Neuron (in vitro differentiated cells): ENCODE results near the gene CSNK1E.

ENCODE experiments used
- H2AFZ ChIP-seq: one replicate; pipeline ENCODE4 v1.6.1; 2013; ENCODE audit warnings: low read depth, mild to moderate bottlenecking, inconsistent platforms, low read length, moderate library complexity
- H3K27me3 ChIP-seq: one replicate; pipeline ENCODE4 v1.6.1; 2013; ENCODE audit warnings: low read length; ENCODE audit not compliant: insufficient read depth
- H3K36me3 ChIP-seq: one replicate; pipeline ENCODE4 v1.6.1; 2013; ENCODE audit warnings: low read length; ENCODE audit not compliant: insufficient read depth
- H3K4me1 ChIP-seq: one replicate; pipeline ENCODE4 v1.6.1; 2013; ENCODE audit warnings: low read length; ENCODE audit not compliant: insufficient read depth
- H3K4me3 ChIP-seq: 2 replicates; pipeline ENCODE4 v1.5.1; 2013; ENCODE audit warnings: mild to moderate bottlenecking, low read length, moderate library complexity
- H3K9me3 ChIP-seq: one replicate; pipeline ENCODE4 v1.6.1; 2013; ENCODE audit warnings: low read length

Gene CSNK1E

DNA sequence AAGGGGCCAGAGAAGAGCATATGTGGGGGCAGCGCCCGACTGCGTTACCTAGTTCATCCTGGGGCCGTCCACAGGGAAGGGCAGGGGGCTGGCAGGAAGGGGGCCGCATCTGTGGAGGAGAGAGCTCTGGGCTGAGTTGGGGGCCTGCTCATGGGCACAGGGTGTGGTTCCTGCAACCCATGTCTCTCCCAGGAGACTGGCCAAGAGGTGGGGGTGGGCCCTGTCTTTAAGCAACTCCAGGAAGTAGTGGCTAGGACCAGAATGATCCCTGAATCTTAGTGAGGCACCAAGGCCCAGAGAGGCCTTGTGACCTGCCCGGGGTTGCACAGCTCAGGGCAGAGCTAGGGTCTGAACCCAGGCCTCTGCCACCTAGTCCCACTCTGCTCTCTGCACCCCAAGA lies 21.9 kb downstream of the CSNK1E start:
- H3K27me3 ChIP-seq, result no peaks in the 10 kb centered on the region
- H3K36me3 ChIP-seq, result peaks cover 88% of the 10 kb centered on the region
- H3K4me3 ChIP-seq, result no peak overlapping the region
- H3K4me1 ChIP-seq, result no peaks in the 10 kb centered on the region
- H3K9me3 ChIP-seq, result no peaks in the 10 kb centered on the region
- no peak overlapping the region for H2AFZ ChIP-seq

DNA sequence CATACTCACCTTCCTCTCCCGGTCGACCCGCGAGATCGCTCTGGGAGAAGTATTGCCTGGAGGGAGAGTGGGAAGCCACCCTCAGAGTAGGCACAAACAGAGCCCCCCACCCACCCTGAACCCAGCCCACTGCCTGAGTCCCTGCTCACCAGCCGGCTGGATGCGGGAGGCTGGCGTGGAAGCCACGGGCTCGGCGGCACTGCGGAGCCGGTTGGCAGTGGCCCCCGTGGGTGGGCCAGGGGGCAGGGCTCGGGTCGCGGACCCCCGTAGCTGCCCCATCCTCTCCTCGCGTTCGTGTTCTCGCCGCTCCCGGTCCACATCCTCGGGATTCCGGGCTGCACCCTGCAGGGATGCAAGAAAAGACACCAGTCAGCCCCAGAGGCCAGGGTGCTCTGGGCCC lies 23.0 kb downstream of the CSNK1E start:
- Histone ChIP-seq H3K4me3 (no peak overlapping the region), H3K9me3 (no peaks in the 10 kb centered on the region), H3K4me1 (no peaks in the 10 kb centered on the region), H3K36me3 (peaks cover 88% of the 10 kb centered on the region), H3K27me3 (no peaks in the 10 kb centered on the region), H2AFZ (no peak overlapping the region)

DNA sequence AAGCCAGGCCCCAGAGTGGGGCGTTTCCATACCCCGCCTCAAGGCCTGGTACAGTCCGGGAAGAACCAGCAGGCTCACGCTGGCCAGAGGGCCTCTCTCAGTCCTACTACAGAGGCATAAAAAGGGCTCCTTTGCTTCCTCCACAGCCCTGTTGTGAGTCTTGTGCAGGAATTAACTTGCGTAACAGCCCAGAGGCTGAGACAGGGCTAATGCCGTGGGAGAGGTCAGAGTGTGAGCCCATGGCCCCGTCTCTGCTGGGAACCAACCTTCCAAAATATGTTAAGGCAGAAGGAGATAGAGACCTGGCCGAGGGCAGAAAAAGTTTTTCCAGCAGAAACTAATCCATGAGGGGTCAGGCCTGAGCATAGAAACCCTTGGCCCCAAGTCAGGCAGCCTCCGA lies 24.5 kb downstream of the CSNK1E start:
- Histone ChIP-seq H2AFZ (no peak overlapping the region), H3K9me3 (no peaks in the 10 kb centered on the region), H3K36me3 (peaks cover 80% of the 10 kb centered on the region), H3K4me3 (no peak overlapping the region), H3K4me1 (no peaks in the 10 kb centered on the region), H3K27me3 (no peaks in the 10 kb centered on the region)

DNA sequence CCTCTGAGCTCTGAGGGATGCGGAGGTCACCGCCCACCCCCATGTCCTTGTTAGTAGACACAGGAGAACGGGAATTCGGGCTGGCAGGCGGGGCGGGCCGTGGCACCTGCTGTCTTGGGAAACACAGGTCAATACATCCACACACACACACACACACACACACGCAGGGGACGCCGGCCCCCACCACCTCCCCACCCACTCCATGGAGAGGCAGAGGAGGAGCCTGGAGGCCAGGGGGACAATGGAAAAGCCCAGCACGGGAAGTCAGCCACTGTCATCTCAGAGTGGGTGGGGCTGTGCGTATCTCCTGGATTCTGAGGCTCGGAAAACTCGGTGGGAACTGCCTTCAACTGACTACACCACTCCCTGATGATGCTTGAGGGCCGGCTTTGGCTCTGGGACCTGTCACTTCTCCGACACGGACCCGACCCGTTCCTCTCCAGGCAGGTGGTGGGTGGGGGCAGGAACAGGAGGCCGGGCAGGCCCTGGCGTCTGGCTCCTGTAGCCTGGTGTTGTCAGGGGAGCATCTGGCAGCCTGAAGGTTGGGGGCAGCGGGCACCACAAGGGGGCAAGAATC lies 25.9 kb downstream of the CSNK1E start:
- Histone ChIP-seq H2AFZ (no peak overlapping the region), H3K36me3 (peaks cover 66% of the 10 kb centered on the region), H3K27me3 (no peaks in the 10 kb centered on the region), H3K9me3 (no peaks in the 10 kb centered on the region), H3K4me1 (no peaks in the 10 kb centered on the region), H3K4me3 (no peak overlapping the region)

DNA sequence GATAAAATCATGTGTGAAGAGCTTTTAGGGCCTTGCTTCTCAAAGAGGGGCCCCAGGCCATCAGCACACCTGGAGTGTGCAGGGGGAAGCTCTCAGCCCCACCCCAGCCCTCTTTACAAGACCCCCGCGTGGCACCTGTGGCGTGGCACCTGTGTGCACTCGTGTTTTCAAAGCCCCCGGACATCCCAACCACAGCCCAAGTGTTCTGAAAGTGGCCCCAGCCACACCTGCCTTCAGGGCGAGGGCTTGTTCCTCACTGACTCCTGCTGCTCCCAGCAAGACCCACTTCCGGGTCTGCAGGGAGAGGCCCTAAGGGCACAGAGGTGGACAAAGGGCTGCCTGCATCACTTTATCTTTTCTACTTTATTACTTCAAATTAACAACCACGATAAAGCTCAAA lies 26.9 kb downstream of the CSNK1E start:
- Histone ChIP-seq H3K27me3 (no peaks in the 10 kb centered on the region), H3K4me3 (no peak overlapping the region), H3K9me3 (no peaks in the 10 kb centered on the region), H3K36me3 (peaks cover 57% of the 10 kb centered on the region), H2AFZ (no peak overlapping the region), H3K4me1 (no peaks in the 10 kb centered on the region)

DNA sequence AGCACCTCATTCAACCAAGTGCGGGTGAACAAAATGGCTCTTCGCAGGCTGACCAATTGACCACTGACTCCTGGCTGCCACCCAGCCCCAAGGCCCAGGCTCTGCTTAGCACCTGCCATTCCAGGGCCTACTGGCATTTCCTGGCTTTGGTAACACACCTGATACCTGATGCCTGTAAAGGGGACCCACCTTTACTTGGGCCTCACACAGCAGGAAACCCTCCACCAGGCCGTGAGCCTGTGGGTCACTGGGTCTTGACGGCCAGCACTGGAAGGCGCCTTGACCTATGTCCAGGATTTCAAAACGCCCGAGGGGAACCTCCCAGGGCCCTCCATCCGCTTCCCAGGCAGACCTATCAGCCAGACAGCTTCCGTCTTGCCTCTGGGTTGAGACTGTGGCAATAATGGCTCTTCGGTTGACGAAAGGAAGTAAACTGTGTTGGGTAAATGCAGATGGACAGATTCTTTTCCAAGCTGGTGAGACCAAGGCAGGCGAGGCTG lies 27.6 kb downstream of the CSNK1E start:
- Histone ChIP-seq H3K9me3 (no peaks in the 10 kb centered on the region), H3K4me1 (no peaks in the 10 kb centered on the region), H3K27me3 (no peaks in the 10 kb centered on the region), H3K4me3 (no peak overlapping the region), H3K36me3 (peaks cover 54% of the 10 kb centered on the region), H2AFZ (no peak overlapping the region)

DNA sequence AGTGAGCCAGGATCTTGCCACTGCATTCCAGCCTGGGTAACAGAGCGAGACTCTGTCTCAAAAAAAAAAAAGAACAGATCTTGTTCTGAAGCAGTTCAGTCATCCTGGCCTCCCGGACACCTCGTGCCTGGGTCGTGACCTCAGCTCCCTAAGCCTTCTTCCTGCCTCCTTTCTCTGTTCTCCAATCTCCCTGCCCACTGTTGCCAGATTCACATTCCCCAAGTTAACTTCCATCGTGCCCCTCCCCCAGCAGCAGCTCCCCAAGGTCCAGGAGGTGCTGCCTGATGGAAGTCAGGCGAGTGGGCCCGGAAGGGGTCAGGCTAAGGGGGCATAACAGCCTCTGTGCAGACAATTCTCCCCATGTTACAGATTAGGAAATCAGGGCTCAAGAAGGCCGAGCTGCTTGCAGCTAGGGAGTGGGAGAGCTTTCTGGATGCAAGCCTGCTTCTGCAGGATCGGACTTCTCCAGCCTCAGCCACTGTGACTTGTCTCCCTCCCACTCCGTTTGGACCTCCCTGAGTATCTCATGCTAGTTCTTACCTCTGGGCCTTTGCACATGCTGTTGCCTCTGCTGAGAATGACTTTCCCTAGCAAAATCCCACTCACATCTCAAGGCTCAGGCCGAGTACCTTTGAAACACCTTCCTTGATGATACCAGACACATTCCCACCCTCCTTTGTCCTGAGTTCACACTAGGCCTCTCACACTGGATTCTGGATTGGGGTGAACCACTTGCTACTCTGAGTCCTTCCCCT lies 30.1 kb downstream of the CSNK1E start:
- no peak overlapping the region for H3K4me3 ChIP-seq
- H3K4me1 ChIP-seq, result no peaks in the 10 kb centered on the region
- H3K27me3 ChIP-seq, result no peaks in the 10 kb centered on the region
- no peak overlapping the region for H2AFZ ChIP-seq
- H3K9me3 ChIP-seq, result no peaks in the 10 kb centered on the region
- peaks cover 31% of the 10 kb centered on the region for H3K36me3 ChIP-seq

DNA sequence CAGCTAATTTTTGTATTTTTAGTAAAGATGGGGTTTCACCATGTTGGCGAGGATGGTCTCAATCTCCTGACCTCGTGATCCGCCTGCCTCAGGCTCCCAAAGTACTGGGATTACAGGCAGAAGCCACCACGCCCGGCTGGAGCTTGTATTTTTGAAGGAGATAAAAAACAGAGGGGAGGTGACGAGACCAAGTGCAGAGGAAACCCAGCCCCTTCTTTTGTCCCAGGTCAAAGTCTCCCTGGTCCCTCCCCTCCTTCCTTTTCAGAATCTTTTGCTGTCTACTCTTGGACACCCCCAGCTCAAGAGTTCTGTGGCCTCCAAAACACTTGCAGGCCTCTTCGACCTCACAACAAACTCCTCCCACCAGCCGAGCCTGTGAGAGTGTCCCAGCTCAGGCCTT lies 32.2 kb downstream of the CSNK1E start:
- H3K4me3 ChIP-seq, result no peak overlapping the region
- peaks cover 16% of the 10 kb centered on the region for H3K36me3 ChIP-seq
- no peak overlapping the region for H2AFZ ChIP-seq
- no peaks in the 10 kb centered on the region for H3K9me3 ChIP-seq
- H3K27me3 ChIP-seq, result no peaks in the 10 kb centered on the region
- H3K4me1 ChIP-seq, result no peaks in the 10 kb centered on the region

DNA sequence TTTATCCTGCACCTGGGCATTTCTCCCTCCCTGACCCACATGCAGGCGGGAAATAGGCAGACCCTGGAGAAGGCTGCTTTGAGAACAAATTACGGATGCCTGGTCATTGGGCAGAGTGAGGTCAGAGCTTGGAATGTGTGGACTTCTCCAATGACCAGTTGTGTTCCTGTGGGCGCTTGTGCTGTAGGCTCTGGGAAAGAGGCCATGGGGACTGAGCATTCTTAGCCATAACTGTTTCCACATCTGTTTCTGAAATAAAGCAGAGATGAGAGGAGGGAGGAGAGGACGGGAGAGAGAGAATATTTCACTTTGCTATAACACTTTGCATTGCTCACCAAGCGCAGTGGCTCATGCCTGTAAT lies 33.2 kb downstream of the CSNK1E start:
- no peak overlapping the region for H2AFZ ChIP-seq
- peaks cover 6% of the 10 kb centered on the region for H3K36me3 ChIP-seq
- no peaks in the 10 kb centered on the region for H3K9me3 ChIP-seq
- H3K4me3 ChIP-seq, result no peak overlapping the region
- no peaks in the 10 kb centered on the region for H3K27me3 ChIP-seq
- H3K4me1 ChIP-seq, result no peaks in the 10 kb centered on the region

DNA sequence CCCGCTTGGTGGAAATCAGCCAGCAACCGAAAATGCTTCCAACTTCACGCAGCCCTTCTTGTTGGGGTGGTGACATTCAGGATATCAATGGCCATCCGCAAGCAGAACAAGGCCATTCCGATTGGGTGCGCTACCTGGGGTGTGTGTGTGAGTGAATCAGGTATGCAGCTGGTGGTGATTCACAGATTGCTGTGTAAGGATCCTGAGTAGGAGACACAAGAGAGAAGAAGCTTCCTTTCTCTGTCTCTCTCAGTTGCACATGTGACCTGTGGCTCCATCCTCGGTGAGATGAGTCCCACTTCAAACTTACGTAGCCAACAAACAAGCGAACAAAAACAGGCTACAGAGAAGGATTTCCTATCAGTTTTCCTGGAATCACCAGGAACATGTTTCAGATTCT lies 34.8 kb downstream of the CSNK1E start:
- Histone ChIP-seq H3K36me3 (no peaks in the 10 kb centered on the region), H3K9me3 (no peaks in the 10 kb centered on the region), H2AFZ (no peak overlapping the region), H3K4me1 (no peaks in the 10 kb centered on the region), H3K4me3 (no peak overlapping the region), H3K27me3 (no peaks in the 10 kb centered on the region)

DNA sequence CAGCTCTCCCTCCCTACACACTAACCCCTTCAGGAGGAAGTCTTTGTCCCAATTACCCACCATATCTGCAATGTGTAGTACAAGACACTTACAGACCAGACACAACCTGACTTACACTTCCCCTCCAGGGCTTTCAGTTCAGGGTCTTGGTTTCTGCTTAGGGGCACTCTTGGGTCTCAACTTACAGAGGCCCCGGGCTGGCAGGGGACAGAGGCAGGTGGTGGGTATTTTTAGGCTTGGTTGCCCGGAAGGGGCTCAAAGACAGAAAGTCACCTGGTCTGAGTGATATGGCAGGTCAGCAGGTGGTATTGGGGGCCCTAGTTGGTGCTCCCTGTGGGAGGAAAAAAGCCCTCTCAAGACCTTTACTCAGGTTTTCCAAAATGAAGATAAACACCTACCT lies 41.1 kb downstream of the CSNK1E start:
- no peak overlapping the region for H3K4me3 ChIP-seq
- H2AFZ ChIP-seq, result no peak overlapping the region
- no peaks in the 10 kb centered on the region for H3K27me3 ChIP-seq
- no peaks in the 10 kb centered on the region for H3K36me3 ChIP-seq
- no peaks in the 10 kb centered on the region for H3K9me3 ChIP-seq
- peaks cover 19% of the 10 kb centered on the region for H3K4me1 ChIP-seq

DNA sequence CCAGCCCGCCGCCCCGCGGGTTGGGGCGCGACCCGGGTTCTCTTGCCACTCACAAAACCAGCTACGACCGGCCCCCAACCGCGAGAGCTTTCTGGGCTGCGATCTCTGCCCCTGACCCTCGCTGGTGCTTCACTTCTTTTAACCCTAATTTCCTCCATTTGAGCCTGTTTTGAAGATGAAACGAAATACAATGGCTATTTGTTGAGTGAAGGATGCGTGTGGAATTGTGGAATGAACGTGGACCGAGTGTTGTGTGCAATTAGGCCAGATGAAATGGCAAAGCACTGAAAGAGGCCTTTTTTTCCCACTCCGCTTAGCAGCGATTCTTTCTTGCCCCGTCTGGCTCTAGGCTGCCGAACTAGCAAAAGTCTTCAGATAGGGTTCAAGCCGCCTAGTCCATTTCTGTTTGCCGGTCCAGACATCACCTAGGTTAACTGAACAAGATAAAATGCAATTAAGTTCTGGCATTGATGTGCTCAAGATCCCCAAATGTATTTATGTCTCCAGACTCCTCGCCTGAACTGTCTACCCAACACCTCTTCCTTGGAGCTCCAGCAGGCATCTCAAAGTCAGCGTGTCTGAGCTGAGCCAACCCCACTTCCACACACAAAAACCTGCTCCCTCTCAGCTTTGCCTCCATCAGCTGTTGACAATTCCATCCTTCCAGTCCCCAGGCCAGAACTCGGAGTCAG lies 44.0 kb downstream of the CSNK1E start:
- Histone ChIP-seq H2AFZ (peak overlapping the region; percentile 99), H3K4me3 (peak overlapping the region; percentile 91), H3K9me3 (no peaks in the 10 kb centered on the region), H3K36me3 (no peaks in the 10 kb centered on the region), H3K27me3 (no peaks in the 10 kb centered on the region), H3K4me1 (peaks cover 19% of the 10 kb centered on the region)

DNA sequence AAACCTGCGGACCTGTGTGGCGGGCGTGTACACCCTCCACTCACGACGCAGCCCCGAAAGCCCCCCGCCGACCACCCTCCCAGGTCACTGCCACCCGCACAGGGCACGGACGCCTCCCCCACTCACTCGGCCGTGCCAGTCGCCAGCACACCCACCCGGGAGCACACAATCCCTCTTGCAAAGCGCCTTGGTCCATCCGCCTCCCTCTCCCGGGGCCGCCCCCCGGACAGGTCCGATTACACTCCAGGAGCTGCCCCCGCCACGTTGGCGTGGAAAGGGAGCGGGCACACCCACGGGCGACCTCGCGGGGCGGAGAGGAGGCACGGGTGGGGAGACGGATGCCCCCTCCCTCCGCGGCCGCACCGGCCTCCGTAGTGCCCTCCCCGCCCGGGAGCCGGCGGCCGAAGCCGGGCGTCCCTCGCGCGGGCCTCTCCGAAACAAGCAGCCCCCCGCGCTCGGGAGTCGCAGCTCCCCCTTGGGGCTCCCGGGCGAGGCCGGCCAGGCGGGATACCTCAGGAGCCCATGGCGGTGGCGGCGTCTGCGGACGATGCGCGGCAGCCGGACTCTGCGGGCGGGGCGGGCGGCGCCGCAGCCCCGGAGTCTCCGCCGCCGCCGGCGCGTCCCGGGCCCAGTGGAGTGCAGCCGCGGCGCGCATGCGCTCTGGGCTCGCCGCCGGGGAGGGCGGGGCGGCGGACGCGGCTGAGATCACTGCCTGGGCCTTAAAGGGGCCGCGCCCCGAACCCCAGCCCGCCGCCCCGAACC lies 44.7 kb downstream of the CSNK1E start, which contains the start of gene TMEM184B:
TSS of gene TMEM184B (minus strand) at position 638 of the 762 bp plus-strand sequence. CDS start 25,049 bp downstream, outside the sequence.
- peak within 1 kb of the TSS; percentile 99 for H2AFZ ChIP-seq
- H3K4me1 ChIP-seq, result peaks cover 19% of the 10 kb centered on the region
- no peaks in the 10 kb centered on the region for H3K9me3 ChIP-seq
- H3K4me3 ChIP-seq, result peak within 1 kb of the TSS; percentile 91
- no peaks in the 10 kb centered on the region for H3K36me3 ChIP-seq
- no peaks in the 10 kb centered on the region for H3K27me3 ChIP-seq
